Measurements from ENCODE around the gene ELN.
A peak's percentile ranks its signal among the peaks of the same experiment; 100 is the strongest.

The ELN gene

GRCh38 chr7:74025730-74026129 lies 2.2 kb upstream of the ELN start:
- no peak for DNase-seq

DNA sequence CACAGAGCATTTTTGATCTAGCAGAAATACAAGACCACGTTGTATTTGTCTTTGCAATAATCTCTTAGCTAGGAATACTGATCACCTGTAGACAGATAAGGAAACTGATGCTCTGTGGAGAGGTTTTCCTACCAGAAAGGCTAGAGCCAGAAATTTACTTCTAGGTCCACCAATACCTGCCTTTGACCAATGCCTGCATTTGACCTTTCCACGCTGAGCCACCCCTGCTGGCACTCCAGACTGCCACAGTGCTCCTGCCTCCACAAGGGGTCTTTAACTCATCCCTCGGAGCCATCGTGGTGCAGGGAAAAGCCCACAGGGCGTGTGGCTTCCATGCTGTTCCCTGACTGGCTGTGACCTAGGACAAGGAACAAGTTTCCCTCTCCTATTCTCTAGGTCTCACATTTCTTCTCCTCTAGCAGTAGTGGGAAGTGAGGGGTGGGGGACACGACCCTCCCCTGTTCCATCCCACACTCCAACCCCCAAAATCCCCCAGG lies 1.5 kb upstream of the ELN start:
- DNase-seq = no peak

GRCh38 chr7:74026903-74027682 lies 880 bp upstream of the ELN start:
- peak; percentile 67 to 83 (median 79) for DNase-seq

DNA sequence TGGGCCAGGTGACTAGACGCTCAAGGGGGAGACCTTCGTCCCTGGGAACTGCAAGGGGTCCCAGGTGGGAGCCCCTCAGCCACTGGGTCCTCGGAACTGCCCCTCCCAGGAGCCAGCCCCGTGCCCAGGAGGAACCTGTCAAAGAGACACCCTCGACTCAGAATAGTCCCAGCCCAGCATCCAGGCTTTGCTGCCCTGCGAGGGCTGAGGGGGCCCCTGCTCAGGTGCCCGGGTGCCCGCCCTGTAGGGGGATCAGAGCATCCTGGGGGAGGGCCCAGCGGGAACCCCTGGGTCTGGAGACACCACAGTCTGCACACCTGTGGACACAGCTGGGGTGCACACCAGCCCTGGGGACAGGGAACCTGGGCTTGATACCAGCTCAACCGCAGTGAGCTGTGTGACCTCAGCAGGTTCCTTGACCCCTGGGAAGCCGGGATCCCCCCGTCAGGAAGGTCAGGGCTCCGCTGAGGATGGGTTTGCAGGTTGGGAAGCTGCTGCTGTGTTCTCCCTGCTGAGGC lies 407 bp downstream of the ELN start:
- no peak for DNase-seq

DNA sequence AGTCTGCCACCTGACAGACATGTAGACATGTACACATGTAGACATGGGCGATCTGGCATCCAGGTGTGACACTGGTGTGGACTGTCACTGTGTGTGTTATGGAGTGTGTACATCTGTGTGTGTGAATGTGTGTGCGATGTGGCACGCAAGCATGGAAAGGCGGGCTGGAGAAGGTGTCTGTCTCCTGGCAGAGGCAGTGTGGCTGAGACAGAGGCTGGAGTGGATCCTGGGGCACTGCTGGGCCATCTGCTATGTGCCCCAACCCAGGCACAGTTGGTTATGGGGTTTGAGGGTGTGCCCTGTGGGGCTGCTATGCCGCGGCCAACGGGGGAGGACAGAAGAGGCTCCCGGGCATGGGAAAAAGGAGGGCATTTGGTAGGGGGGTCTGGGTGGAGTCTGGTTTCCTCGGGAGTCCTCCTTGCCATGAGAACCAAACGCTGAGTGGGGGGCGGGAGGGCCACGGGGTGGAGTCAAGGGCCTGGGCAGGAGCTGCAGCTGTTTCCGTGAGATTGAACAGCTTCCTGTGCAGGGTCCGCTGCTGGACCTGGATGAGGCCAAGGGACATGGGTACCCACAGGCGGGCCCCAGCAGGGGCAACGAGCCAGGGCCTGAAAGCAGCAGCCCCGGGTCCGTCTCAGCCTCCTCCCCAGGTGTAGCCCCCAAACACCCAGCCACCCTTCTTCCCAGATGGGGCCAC lies 1.3 kb downstream of the ELN start:
- no peak for DNase-seq

DNA sequence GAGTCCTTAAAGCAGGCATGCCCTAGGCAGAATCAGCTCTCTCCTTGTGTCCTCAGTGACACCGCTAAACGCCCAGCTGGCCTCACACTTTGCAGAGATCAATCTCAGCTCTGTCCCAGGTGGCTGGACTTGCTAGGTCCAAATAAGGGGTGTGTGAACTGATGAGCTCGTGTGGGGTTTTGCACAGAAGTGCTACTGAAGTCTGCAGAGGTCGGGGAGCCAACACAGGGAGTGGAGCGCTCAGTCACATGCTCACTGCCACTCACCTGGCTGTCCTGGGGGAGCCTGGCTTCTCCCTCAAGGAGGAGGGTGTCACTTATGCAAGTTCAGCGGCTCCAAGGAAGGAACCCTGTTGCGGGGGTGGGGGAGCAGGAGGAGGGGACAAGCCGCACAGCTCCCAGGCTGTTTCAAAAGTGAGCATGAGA lies 2.0 kb downstream of the ELN start:
- peak in 2 of 4 experiments; percentile 21 to 28 for DNase-seq

DNA sequence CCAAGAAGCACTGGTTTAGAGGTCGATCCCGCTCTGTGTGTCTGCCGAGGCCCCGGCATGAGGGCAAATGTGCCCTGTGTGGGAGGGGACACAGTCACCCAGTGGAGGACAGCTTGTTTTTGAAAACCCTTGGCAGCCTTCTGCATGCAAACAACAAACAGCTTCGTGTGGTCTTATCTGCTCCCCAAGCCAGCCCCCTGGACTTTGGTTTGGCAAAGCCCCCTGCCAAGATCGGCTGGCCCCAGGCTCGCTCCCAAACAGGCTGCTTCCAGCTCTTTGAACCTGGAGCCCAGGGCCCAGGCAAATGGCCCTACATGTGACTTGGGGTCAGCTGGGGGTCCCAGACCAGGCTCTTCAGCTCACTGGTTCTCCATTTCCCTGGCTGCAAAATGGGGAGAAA lies 2.9 kb downstream of the ELN start:
- DNase-seq = no peak

GRCh38 chr7:74031403-74032190 lies 3.6 kb downstream of the ELN start:
- no peak for DNase-seq

- DNase-seq = no peak
Measured at GRCh38 chr7:74032191-74032490, 4.2 kb downstream of the ELN start.

DNA sequence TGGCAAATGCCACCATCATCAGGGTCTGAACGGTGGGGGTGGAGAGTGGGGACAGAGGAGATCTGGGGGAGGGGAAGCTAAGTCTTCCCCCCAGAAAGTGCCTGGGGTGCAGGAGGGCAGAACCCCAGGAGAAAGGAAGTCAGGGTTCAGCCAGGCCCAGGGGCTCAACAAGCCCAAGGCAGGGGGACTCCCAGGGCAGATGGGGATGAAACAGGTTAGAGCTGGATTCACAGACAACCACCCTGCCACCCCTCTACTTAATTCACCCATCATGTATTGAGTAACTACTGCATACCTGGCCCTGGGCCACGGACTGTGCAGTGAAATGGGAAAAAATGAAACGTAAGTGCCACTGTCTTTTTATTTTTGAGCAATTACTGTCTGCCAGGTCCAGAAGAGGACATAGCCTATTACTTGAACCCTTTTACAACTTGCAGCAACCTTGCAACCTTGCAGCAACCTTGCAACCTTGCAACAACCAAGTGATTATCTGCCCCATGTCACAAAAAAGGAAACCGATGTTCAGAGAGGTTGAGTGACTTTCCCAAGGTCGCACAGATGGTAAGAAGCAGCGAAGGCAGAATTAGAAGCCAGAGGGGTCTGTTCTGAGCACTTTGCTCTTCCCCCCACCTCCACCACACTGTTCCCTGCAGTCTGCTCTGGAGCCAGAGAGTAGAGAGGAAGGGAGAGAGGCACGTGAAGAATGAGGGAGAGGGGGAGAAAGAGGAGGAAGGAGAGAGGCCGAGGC lies 4.8 kb downstream of the ELN start:
- DNase-seq = no peak

DNA sequence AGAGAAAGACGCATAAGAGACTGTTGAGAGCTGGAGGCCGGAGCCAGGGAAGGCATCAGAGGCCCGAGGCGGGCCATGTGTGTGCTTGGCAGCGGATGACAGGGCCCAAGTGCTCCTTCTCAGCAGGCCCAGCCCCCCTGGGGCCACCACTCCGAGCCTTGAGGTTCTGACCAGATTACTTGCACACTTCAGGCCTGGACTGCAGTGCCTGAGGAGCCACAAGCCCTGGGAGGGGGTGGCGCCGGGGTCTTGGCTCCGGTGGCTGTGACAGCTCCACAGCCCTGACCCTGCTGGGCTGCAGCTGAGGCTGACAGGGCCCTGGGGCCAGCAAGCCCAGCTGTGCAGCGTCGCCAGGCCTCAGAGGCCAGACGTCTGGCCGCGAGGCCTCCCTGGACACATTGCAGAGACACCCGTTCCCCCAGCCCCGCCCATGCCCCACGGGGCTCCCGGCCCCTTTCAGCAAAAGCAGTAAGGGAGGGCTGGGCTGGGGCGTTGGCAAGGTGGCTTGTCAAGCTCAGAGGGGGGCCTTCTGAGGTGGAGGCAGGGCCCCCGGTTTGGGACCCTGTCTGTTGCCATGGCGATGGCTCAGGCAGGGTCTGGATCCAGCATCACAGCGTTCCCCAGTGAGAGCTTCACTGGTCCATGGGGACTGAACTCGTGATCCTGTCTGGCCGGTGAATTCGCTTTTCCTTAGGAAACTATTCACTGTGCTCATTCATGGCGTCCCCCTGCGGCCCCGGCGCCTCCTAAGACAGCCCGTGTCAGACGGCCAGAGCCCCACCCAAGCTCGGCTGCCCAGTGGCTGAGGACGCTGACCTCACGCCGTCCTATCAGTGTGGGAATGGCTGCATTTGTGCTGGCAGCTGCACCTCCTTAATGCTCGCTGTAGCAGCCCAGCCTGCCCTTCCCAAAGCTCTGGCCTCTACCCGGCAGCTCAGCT lies 5.7 kb downstream of the ELN start:
- no peak for DNase-seq

DNA sequence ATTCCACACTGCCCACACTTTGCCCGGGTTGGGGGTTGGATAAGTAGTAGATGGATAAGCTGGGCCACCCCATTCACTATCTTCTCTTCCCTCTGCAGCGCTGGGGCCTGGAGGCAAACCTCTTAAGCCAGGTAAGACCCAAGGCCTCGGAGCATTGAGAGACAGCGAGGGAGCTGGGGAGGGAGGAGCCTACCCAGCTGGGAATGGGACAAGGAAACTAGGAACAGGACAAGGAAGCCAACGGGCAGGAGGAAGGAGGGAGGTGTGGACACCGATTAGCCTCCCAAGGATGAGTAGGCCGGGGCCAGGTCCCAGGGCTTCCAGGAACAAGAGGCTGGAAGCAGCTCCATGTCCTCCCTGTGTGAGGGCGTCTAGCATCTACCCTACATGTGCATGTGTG lies 9.6 kb downstream of the ELN start:
- DNase-seq = no peak

- DNase-seq = no peak
Measured at GRCh38 chr7:74038194-74038961, 10.4 kb downstream of the ELN start.

DNA sequence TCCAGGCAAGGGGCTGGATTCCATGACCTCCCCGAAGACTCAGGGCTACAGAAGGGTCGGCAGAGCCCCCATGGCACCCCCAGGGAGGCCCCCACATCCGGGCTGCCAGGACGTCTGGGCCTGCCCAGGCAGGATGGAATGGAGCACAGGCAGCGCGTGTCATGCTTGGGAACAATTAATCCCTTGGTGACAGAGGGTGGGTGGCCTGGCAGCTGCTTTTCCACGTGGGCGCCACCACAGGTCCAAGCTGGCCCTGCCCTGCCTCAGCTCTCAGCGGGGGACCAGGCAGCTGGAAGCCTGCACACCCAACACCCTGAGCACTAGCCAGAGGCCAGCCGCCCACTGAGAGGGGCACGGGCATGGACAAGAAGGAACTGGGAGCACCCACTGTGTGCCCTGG lies 11.4 kb downstream of the ELN start:
- DNase-seq = no peak

DNA sequence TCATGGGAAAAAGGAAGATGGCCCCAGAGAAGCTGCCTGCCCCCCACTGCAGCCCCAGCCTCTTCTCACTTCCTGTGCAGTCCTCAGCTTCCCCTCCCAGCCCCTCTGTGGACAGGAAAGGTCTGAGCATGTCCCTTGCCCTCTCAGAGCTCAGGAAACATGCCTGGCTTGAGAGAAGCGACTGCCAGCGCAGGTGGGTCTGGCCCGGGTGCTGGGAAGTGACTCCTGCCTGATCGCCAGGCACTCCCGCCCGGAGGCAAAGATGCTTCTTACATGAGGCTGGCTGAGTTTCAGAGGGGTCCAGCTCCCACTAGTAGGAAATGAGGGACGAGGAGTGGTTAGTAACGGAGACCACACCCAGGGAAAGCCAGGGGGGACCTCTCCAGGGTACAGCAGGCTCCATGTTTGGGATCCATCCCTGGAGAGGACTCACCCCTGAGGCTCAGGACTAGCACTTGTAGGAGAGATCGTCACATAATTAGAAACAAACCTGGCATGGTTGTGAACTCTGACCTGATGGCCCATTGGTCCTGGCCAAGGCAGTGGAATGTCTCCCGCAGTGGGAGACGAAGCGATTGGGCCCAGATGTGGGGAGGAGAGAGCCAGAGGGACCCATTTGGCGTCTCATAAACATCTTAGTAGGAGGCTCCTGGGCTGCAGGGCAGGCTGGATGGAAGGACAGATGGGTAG lies 12.3 kb downstream of the ELN start:
- no peak for DNase-seq

- DNase-seq = no peak
Measured at GRCh38 chr7:74040791-74041520, 13.0 kb downstream of the ELN start.

GRCh38 chr7:74042746-74043522 lies 15.0 kb downstream of the ELN start:
- no peak for DNase-seq

- DNase-seq = no peak
Measured at GRCh38 chr7:74043523-74043951, 15.6 kb downstream of the ELN start.
